ENCODE results near the gene LGR4. TPM values are rescaled to one million over a fixed set of nuclear protein-coding genes. Genes with fewer than 3 reads are reported as not detected.
A peak's percentile ranks its signal among the peaks of the same experiment; 100 is the strongest.
"Not testable (repeated sequence)": the region's sequence is repeated elsewhere in the genome, so short reads cannot be mapped to it uniquely, and the experiment has no call there.

Gene LGR4, protein sequence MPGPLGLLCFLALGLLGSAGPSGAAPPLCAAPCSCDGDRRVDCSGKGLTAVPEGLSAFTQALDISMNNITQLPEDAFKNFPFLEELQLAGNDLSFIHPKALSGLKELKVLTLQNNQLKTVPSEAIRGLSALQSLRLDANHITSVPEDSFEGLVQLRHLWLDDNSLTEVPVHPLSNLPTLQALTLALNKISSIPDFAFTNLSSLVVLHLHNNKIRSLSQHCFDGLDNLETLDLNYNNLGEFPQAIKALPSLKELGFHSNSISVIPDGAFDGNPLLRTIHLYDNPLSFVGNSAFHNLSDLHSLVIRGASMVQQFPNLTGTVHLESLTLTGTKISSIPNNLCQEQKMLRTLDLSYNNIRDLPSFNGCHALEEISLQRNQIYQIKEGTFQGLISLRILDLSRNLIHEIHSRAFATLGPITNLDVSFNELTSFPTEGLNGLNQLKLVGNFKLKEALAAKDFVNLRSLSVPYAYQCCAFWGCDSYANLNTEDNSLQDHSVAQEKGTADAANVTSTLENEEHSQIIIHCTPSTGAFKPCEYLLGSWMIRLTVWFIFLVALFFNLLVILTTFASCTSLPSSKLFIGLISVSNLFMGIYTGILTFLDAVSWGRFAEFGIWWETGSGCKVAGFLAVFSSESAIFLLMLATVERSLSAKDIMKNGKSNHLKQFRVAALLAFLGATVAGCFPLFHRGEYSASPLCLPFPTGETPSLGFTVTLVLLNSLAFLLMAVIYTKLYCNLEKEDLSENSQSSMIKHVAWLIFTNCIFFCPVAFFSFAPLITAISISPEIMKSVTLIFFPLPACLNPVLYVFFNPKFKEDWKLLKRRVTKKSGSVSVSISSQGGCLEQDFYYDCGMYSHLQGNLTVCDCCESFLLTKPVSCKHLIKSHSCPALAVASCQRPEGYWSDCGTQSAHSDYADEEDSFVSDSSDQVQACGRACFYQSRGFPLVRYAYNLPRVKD
- 138 and 154 TPM in 2 replicates for total RNA-seq
- long read RNA-seq, full-length matches to known transcripts = 2 of 80 reads
- long read RNA-seq, partial matches to known transcripts = 65 of 80 reads
- long read RNA-seq, other reads (novel, unspliced or antisense) = 13 of 80 reads

DNA sequence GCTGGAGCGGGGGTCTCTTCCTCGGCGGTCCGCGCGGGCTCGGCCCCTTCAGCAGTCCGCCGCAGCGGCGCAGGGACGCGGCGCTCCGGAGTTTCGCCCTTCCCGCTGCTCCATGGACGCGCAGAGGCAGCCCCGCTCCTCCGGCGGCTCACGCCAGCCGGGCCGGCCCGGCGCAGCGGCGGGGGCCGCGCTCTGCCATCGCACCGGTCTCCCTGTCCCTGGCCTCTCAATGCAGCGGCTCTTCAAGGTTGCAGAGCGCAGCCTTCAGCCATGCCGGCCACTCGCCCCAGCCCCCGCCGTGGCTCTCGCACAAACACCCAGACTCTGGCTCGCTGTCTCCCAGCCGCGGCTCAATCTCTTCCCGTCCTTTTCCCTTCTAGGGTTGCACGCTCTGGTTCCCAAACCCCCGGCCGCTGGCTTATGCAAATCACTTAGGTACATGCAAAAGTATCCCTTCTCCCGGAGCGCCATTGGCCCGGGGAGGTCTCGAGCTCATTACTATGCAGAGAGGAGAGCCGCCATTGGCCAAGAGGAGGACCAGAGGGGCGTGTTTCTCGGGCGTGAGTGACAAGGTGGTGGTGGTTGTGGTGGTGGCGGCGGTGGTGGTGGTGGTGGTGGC, at the start of gene LGR4:
Gene LGR4 (minus strand): TSS at position 393 of the 619 bp plus-strand sequence. CDS start 488 bp downstream, outside the sequence.
- peak; percentile 88 for DNase-seq (ENCODE audit: low spot score, unreplicated experiment)
- Mint-ChIP-seq H3K27me3 (no peaks in the 10 kb centered on the region), H3K36me3 (ENCODE audit: insufficient read depth) (peaks cover 3% of the 10 kb centered on the region), H3K4me1 (ENCODE audit: low read depth) (peaks cover 34% of the 10 kb centered on the region), H3K9me3 (ENCODE audit: low read depth) (no peaks in the 10 kb centered on the region), H3K4me3 (ENCODE audit: low read depth) (peak within 1 kb of the TSS; percentile 99), H3K27ac (peak within 1 kb of the TSS; percentile 100)
- TF ChIP-seq, protein P1, sequence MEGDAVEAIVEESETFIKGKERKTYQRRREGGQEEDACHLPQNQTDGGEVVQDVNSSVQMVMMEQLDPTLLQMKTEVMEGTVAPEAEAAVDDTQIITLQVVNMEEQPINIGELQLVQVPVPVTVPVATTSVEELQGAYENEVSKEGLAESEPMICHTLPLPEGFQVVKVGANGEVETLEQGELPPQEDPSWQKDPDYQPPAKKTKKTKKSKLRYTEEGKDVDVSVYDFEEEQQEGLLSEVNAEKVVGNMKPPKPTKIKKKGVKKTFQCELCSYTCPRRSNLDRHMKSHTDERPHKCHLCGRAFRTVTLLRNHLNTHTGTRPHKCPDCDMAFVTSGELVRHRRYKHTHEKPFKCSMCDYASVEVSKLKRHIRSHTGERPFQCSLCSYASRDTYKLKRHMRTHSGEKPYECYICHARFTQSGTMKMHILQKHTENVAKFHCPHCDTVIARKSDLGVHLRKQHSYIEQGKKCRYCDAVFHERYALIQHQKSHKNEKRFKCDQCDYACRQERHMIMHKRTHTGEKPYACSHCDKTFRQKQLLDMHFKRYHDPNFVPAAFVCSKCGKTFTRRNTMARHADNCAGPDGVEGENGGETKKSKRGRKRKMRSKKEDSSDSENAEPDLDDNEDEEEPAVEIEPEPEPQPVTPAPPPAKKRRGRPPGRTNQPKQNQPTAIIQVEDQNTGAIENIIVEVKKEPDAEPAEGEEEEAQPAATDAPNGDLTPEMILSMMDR (IDR thresholded peaks at IDR 0.05; ENCODE audit: unreplicated experiment) = no peak

DNA sequence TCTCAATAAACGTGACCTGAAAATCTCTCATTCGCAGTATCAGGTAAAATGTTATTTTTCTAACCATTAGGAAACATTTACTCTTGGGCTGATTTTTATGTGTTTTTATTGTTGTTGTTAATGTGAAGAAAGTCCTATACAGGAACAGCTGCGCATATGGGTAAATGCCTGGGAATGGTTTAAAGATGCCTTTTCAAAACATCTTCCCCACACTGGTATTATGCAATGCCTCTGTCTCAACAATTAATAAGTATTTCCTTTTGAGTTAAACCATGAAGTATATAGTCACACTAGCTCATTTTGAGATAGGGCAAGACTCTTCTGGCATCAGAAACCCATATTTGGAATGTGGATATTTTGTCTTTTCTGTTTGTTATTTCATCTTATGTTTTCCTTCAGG, 47.6 kb upstream of the LGR4 start:
- DNase-seq (ENCODE audit: low spot score, unreplicated experiment) = no peak
- no peaks in the 10 kb centered on the region for H3K9me3 Mint-ChIP-seq (ENCODE audit: low read depth)
- H3K4me1 Mint-ChIP-seq (ENCODE audit: low read depth) = no peaks in the 10 kb centered on the region
- no peak overlapping the region for H3K27ac Mint-ChIP-seq
- H3K36me3 Mint-ChIP-seq (ENCODE audit: insufficient read depth) = no peaks in the 10 kb centered on the region
- TF ChIP-seq, protein P1 (IDR thresholded peaks at IDR 0.05; ENCODE audit: unreplicated experiment) = no peak
- no peaks in the 10 kb centered on the region for H3K27me3 Mint-ChIP-seq
- no peak overlapping the region for H3K4me3 Mint-ChIP-seq (ENCODE audit: low read depth)

DNA sequence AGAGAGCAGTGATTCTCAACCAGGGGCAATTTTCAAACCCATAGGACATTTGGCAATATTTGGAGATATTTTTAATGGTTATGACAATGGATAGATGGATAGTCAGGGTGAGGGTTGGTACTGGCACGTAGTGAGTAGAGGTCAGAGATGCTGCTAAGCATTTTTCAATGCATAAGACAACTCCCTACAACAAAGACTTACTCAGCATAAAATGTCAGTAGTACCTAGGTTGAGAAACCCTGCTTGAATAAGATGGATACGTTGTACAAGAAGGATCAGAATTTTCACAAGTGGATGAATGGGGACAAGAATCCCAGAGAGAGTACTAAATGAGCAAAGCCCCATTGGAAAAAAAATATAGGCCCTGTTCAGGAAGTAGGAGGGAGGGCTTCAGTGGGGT, 45.9 kb upstream of the LGR4 start:
- TF ChIP-seq, protein P1 (IDR thresholded peaks at IDR 0.05; ENCODE audit: unreplicated experiment) = no peak
- Mint-ChIP-seq H3K27ac (no peak overlapping the region), H3K27me3 (no peaks in the 10 kb centered on the region), H3K36me3 (ENCODE audit: insufficient read depth) (no peaks in the 10 kb centered on the region), H3K9me3 (ENCODE audit: low read depth) (no peaks in the 10 kb centered on the region), H3K4me1 (ENCODE audit: low read depth) (no peaks in the 10 kb centered on the region), H3K4me3 (ENCODE audit: low read depth) (no peak overlapping the region)
- DNase-seq (ENCODE audit: low spot score, unreplicated experiment) = no peak

DNA sequence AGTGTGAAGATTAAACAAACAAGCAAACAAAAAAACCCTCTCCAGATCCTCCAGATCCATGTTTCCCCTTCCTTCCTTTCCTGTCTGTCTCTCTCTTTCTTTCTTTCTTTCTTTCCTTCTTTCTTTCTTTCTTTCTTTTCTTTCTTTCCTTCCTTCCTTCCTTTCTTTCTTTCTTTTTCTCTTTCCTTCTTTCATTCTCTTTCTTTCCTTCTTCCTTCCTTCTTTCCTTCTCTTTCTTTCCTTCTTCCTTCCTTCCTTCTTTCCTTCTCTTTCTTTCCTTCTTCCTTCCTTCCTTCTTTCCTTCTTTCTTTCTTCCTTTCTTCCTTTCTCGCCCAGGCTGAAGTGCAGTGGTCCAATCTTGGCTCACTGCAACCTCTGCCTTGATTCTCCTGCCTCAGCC, 44.9 kb upstream of the LGR4 start:
- not testable (repeated sequence) for H3K36me3 Mint-ChIP-seq (ENCODE audit: insufficient read depth)

DNA sequence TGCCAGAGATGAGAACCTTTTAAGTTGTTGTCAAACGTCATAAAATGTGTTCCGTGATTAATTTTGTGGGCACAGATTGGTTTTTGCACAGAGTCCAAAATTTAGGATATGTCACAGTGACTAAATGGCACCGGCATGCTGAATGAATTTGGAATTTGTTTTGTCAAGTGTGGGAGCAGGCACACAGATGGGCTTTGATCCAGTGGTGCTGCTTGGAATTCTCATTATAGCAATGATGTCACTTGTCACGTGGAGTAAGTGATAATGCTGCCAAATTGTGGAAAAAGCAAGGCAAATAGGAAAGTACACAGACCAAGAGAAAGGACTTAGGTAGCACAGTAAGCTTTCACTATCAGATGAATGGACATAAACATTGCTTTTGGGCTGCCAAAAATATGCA, 42.0 kb upstream of the LGR4 start:
- no peaks in the 10 kb centered on the region for H3K9me3 Mint-ChIP-seq (ENCODE audit: low read depth)
- H3K4me1 Mint-ChIP-seq (ENCODE audit: low read depth) = no peaks in the 10 kb centered on the region
- no peak overlapping the region for H3K27ac Mint-ChIP-seq
- TF ChIP-seq, protein P1 (IDR thresholded peaks at IDR 0.05; ENCODE audit: unreplicated experiment) = no peak
- no peak overlapping the region for H3K4me3 Mint-ChIP-seq (ENCODE audit: low read depth)
- no peaks in the 10 kb centered on the region for H3K36me3 Mint-ChIP-seq (ENCODE audit: insufficient read depth)
- no peaks in the 10 kb centered on the region for H3K27me3 Mint-ChIP-seq
- no peak for DNase-seq (ENCODE audit: low spot score, unreplicated experiment)

More for the DNA sequence above, 44.9 kb upstream of the LGR4 start:
- DNase-seq (ENCODE audit: low spot score, unreplicated experiment); H3K27me3 Mint-ChIP-seq; H3K9me3 Mint-ChIP-seq (ENCODE audit: low read depth); H3K4me1 Mint-ChIP-seq (ENCODE audit: low read depth); H3K27ac Mint-ChIP-seq; H3K4me3 Mint-ChIP-seq (ENCODE audit: low read depth): not testable (repeated sequence)
